Epithelial cell of esophagus (primary cell): ENCODE data around the gene ROR2.

Experiments
- DNase-seq: peaks from one replicate; pipeline ENCODE4 v3.0.0; 2010; ENCODE audit warnings: low read depth
- H3K4me3 ChIP-seq: 2 replicates; pipeline ENCODE4 v1.5.1; 2011; ENCODE audit warnings: mild to moderate bottlenecking, low read length, control low read depth
- TF ChIP-seq, protein P1 (sequence below): IDR thresholded peaks from 2 replicates; pipeline ENCODE4 v1.5.1; 2011; ENCODE audit warnings: low read depth, mild to moderate bottlenecking, low read length, control low read depth, inconsistent platforms; ENCODE audit not compliant: insufficient read depth; ENCODE audit errors: missing control alignments

The ROR2 gene

DNA sequence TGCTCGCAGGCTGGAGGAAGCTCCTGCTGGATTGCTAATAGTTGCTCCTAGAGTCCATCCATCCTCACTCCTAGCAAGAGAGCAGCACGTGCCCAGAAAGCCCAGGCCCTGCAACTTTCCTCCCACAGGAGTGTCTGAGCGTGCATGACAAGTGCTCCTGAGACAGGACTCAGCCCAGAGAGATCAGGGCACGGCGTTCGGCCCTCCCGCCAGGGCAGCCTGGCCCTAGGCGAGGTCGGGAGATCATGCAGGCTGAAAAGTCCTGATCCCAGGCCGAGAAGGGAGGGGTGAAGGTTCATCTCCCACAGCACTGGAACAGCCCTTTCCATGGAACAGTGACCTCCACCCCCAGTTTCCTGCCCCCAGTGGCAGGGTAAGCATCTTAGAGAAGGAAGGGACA is 94.8 kb downstream of the ROR2 start:
- no peak for DNase-seq
- TF ChIP-seq, protein P1, sequence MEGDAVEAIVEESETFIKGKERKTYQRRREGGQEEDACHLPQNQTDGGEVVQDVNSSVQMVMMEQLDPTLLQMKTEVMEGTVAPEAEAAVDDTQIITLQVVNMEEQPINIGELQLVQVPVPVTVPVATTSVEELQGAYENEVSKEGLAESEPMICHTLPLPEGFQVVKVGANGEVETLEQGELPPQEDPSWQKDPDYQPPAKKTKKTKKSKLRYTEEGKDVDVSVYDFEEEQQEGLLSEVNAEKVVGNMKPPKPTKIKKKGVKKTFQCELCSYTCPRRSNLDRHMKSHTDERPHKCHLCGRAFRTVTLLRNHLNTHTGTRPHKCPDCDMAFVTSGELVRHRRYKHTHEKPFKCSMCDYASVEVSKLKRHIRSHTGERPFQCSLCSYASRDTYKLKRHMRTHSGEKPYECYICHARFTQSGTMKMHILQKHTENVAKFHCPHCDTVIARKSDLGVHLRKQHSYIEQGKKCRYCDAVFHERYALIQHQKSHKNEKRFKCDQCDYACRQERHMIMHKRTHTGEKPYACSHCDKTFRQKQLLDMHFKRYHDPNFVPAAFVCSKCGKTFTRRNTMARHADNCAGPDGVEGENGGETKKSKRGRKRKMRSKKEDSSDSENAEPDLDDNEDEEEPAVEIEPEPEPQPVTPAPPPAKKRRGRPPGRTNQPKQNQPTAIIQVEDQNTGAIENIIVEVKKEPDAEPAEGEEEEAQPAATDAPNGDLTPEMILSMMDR: no peak
- no peak overlapping the region for H3K4me3 ChIP-seq

DNA sequence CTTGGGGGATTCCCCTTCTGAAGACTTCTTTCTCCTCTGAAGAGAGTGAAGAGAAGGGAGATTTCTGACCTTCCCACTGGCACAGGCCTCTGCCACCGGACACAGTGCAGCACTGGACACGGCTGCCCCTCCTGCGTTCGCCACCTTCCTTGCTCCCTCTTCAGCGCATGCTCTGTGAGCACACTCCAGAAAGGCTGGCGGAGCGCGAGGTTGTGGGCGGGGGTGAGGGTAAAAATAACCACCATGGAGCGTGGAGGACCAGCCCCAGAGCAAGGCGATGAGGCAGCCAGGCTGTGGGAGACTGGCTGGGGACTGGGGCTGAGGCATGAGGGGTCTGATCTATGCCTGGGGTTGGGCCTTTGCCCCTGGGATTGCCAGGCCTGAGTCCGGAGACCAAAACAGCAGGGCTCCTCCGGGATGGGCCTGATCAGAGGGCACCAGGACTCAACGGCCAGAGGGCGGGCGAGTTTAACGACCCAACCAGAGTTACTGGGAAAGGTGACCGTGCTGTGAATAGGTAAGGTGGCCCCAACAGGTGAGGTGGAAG is 97.2 kb downstream of the ROR2 start:
- TF ChIP-seq, protein P1: no peak
- no peak overlapping the region for H3K4me3 ChIP-seq
- no peak for DNase-seq

DNA sequence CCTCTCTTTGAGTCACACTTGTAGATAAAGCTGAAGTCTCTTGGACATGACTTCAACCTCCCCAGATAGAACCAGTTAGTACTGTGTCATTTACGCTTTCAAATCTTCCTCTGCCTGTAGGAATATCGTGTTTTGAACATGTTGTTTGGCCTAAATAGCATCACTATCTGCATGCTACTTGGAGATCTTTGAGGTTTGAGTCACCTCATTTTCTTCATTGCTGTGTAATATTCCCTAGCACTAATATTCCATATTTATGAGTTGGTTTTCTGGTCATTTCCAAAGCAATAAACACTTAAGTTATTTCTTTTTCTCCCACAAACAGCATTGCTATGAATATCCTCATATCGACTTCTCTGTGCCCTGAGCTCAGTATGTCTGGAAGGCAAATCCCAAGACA is 100.3 kb downstream of the ROR2 start:
- DNase-seq: no peak
- TF ChIP-seq, protein P1: no peak
- H3K4me3 ChIP-seq: no peak overlapping the region

DNA sequence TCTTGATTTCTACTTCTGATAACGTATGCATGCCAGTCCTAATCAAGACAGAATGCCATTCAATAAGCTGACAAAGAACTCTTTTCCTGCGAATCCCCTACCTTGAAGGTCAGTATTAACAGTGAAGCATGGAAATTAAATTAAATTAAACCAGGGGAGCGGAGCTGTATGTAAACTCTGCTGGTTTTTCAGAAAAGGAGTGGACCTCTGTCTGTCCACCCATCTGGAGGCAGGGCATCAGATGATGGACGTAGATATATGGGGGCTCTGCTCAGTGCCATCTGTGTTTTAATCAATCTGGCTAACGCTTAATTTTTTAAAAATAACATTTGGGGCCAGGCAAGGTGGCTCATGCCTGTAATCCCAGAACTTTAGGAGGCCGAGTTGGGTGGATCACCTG is 101.9 kb downstream of the ROR2 start:
- no peak overlapping the region for H3K4me3 ChIP-seq
- TF ChIP-seq, protein P1: no peak
- DNase-seq: no peak

DNA sequence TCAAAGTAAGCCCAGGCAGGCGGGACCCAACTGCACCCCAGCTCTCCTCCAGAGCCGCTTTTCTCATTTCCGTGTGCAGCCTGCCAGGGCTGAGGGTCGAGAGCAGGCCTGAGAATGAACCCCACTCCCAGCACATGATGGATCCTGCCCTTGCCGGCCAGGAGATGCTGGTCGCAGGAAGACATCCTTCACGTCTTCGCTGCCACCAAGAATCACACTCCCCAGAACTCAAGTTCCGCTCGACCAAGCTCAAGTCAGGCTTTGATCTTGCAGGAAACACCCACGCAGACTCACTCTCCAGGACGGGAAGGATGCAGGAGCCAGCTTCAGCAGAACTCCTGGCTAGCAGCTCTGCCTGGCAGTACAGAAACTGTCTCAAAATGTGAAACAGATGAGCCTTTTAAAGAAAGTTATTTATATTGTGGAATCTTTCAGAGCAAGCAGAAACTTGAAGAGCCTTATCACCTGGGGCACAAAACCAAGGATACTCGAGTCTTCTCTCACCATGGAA is 102.4 kb downstream of the ROR2 start:
- peak; percentile 13 for DNase-seq
- TF ChIP-seq, protein P1: no peak
- H3K4me3 ChIP-seq: no peak overlapping the region

DNA sequence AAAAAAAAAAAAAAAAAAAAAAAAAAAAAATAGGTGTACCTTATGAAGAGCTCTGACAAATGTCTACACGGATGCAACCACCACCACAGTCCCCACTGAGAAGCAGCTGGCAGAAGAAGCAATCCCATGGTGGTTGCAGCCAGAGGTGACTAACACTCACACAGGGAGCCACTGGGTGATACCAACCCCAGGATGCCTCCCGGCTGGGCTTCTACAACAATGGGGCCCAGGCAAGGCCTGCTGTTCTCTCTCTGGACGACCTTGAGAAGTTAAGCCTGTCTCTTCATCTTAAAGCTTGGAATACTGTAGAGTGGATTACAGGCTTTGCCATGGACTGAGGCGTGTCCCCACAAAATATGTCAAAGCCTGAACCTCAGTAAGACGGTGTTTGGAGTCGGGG is 104.1 kb downstream of the ROR2 start:
- no peak for DNase-seq
- TF ChIP-seq, protein P1: no peak
- H3K4me3 ChIP-seq: no peak overlapping the region

DNA sequence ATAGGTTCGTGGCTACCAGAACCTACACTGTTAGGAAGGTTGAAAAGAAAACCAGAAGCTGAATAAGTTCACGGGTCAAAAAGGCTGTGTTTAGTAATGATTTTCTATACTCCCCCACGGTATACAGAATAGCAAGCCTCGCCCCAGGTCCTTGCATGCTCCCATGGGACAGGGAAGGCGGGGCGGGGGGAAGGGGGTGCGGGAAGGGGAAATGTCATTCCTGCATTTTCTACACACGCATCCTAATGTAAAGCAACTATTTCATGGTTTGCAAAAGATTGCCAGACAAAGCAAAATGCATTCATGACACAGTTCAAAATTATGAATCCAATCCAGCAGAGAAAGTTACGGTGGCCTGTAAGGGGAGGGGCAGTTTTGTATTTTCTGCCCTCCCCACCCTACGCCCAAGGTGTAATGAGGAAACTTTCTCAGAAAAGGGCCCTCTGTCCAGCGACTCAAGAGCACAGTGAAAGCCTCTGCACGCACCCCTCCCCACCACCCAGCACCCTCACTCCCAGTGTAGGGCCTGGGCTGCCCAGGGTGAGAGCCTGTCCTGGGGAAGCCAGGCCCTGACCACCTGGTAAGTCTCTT is 105.2 kb downstream of the ROR2 start:
- no peak overlapping the region for H3K4me3 ChIP-seq
- TF ChIP-seq, protein P1: no peak
- no peak for DNase-seq
